GM18858 (cell line): Measurements from ENCODE around the gene PRDM15.

ENCODE experiments used
- ATAC-seq: cut with Tn5 transposase; IDR thresholded peaks from one replicate; pipeline ENCODE4 v1.9.1; 2021; ENCODE audit not compliant: unreplicated experiment

PRDM15 gene

DNA sequence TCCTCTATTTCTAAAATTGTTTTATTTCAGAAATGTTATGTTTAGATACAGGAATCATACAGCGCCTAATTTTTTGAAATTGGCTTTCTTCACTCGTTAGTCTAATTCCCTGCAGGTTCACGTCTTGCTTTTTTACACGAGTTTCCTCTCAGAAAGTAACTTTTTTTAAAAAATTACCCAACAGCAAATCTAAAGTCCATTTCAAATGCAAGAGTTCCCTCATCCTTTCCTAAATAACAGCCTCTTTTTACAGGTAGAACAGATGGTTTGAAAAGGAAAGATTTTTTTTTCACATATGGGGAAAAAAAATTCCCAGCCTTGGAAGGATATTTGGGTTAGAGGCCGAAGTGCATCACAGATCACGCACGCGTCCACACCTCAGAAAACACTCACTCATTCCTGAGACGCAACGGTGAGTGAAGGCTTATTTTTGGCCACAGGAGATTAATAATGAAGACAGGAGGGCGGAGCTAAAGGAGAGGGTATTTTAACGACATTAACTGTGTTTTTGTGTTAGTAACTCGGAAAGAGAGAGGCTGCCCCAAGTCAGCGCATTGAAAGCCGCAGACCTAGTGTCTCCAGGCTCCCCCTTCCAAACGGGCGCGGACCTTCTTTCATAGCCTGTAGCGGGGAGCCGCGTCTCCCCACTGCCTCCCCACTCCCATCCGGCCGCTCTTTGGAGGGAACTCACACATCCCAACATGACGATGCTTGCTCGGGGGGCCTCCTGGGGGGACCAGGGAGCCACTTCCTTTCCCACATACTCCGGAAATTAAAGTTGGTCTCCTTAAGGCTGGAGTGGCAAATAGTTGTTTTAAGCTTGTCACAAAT lies 111.3 kb downstream of the PRDM15 start:
- ATAC-seq: no peak

DNA sequence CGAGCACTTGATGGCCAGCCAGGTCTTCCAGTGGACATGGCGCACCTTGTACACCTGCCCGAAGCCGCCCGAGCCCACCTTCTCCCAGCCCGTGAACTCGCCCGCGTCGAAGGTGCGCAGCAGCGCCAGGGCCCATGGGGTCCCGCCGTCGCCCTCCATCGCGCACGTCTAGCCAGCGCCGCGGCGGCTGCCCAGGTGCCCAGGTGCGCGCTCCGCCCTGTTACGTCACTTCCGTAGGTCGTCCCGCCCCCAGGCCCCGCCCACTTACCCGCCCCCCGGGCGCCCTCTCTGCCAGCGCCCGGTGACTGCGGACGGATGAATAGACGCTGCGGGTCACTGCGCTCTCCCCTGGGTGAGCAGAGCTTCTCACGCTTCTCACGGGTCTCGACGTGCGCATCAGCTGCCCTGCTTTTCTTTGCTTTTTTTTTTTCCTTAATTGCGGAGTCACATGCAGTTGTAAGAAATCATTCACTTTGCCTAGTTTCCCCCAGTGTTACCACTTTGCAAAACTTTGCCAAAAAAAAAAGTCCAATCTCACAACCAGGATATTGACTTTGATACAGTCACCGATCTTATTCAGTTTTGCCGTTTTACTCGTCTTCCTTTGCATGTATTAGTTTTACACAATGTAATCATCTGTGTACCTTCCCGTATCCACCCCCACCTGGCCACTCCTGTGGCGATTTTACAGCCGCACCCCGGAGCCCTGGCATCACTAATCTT lies 112.1 kb downstream of the PRDM15 start, which contains the start of gene RIPK4:
RIPK4 (minus strand) TSS at position 170 of the 723 bp plus-strand sequence; CDS start at position 159, 11 bp downstream.
- no peak for ATAC-seq

DNA sequence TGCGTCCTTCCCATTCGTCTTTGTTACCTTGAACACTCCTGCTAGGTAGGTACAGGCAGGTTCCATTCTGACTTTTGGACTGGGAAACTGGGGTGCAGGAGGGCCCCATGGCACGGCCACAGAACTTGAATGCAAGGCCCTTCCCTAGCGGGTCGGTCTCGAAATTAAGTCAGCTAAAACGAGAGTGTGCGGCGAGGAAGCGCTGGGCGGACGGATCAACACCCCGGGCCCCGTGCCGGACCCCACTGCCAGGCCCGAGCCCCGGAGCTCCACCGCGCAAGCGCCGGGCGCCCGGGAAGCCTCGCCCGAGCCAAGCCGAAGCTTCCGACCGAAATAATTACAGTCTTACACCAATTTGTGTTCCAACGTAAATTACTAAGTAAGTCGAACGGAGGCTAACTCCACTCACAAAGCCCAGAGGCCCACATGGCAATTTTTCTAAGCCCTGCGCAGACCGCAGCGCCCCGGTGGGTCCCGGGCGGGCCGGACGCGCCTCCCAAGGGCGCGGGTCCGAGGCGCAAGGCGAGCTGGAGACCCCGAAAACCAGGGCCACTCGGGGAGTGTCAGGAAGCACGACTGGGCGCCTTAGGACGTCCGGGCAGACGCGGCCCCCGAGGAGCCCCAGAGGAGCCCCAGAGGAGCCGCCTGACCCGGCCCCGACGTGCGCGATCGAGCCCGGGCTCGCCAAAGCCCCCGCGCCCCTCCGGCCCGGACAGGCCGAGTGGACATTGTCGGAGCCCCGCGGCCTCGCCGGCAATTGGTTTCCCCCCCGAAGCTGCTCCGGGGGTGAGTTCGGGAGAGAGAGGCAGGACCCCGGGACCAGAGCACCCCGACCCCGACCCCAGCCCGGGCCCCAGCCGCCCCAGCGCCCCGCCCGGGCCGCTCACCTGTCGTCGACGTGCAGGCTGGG lies 112.9 kb downstream of the PRDM15 start:
- ATAC-seq: no peak

DNA sequence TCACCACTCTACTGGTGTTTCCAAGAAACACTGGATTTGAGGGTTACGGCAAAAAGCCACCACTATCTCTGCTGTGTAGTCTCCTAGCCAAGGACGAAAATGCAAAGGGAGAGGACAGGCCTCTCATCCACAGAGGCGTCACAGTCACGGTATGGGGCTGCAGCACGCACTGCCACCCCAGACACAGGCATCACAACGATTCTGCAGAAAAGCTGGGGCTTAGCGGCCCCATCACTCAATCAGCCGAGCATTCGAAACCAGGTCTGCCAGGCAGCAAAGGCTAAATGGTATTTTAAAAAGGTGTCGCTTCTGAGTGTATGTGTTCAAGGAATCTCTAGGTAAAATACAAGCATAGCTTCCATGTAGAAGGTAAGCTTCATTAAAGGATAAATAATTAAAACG lies 113.7 kb downstream of the PRDM15 start:
- no peak for ATAC-seq

DNA sequence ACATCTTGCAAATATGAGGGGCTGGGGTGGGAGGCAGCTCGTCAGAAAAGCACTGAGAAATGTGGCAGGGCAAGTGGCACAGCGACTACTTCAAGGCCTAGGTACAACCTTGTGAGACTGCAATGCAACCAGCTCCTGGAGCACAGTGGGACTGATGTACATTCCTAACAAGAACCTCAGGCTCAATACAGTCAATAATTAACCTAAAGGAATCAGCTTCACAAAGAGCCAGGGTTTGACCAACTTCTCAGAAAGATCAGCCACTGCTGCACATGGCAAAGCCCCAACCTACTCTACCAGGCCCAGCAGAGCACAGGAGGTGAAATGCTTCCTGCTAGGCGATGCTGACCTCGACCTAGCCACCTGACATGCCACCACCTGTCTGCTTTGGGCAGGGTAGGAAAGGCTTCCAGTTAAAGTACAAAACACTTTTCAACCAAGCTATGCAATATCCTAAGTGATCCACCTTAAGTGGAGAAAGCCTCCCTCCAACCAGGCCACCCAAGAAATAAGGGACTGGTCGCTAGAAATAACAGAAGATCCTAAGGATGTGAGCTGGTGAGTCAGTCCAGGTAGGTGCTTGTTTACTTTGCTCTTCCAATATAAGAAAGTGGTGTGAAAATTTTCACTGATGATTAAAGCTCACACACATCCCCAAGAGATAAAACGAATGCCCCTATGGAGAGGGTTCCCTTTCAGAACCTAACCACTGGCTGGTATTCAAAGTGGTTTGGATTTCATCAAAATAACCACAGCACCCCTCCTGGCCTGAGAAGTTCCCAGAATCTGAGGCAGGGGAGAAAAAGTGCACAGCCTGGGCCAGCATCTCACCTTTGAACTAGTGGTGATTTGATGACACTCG lies 114.4 kb downstream of the PRDM15 start:
- no peak for ATAC-seq

DNA sequence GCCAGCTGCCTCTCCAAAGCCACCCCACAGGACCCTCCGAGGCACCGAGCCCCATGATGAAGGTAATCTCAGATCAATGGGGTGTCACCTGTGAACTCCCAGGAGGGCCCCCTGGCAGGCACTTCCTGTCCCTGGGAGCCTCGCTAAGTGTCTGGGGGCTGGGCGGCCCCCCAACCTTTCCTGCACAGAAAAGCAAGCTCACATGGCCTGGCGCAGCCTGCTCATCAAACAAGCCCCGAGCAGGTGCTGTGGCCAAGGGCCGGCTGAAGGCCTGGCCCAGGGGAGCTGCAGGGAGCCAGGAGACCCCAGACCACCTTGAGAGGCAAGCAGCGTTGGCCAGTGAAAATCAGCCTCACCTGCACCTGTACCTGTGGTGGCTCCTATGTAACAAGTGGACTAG lies 115.1 kb downstream of the PRDM15 start:
- no peak for ATAC-seq

DNA sequence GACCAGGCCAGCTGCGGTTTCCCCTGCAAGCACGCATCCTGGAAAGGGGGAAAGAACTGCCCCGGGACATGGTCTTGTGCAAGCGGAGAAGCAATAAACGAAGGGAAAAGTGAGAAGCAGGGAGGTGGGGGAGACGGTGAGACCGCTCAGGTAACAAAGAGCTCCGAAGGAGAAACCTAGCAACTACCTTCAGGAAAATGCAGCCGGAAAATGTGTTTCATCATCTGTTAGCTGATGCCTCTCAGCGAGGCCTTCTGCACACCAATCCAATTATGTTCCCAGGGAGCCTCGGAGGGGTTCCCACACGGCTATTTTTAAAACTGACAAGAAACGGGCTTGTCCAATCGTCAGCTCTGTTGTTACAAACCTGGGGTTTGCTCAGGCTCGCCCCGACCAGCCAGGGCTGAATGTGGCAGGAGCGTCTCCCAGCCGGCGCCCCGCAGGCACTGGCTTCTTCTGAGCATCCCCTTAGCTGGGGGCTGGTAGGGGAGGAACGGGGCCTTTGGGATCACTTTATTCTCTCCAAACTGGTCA lies 115.7 kb downstream of the PRDM15 start:
- ATAC-seq: no peak

DNA sequence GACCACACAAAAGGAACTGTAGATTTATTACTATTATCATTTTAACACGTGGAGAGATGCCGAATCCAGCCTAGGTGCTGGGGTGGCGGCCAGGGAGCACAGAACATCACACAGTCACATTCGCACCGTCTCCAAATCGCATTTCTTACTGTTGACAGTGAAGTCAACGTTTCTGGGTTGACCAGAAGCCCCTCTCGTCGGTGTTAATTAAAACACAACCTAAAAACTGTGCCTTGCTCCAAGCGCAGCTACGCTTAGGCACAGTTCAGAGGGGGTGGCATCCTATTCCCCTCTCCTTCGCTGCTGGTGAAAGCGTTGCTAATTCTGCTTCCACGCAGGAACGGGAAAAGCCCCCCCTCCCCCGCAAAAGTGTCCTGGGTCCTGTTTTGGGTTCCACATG lies 116.4 kb downstream of the PRDM15 start:
- ATAC-seq: no peak

DNA sequence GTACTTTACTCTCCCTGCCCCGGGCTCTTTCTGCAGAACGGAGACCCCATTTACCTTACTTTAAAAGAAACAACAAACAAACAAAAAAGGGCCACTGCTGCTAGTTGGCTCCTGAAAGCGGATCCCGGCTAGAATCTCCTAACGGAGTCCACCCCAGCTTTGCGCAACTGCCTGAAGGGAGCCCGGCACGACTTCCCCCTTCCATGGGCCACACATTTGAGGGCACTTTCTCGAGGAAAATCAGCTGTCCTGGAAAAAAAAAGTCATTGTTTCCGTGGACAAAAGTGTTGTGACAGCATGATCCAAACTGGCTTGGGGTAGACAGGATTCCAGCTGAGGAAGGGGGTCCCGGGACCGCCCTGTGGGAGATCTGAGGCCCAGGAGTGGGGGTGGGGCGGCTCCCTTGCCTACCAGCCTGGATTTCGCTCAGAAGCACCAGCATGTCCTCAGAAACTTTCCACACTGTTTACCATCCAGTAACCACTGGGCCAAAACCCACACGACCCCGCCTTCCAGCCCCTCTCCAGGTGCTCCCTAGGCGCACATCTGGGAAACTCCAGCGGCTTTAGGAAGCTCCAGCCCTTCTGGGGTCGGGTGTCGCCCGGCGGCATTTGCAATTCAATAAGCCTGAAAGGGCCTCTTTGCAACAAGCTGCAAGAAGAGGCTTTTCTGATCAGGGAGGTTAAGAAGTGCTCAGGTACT lies 117.1 kb downstream of the PRDM15 start:
- no peak for ATAC-seq

DNA sequence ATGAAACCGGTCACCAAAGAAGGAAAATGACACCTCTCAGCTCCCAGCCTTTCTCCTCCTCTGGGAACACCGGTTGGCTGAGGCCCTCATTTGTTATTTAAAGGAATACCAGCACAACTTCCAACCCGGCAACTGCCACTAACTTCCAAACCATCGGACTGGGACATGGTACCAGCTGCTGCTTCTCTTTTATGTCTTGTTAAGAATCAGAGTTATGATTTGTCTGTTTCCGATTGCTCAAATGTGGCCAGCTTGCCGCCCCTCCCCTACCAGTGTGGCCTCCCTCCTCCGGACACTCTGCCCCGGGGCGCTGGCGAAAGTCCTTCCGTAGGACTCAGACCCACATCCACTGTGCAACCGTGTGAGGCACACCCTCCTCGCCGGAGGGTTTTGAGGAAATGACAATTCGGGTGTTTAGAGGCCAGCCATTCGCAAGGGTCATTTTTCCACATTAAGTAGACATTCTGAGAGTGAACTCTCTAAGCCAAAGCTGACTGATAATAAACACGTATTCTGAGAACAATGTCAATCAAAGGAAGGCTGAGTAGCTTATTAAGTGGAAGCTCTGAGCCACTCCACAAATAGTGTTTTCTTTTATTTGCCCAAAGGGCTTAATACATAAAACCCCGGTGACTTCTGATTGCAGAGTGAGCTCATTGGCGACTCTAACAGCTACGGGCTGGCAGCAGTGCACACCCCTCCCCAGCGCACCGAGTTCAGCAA lies 117.8 kb downstream of the PRDM15 start:
- no peak for ATAC-seq

DNA sequence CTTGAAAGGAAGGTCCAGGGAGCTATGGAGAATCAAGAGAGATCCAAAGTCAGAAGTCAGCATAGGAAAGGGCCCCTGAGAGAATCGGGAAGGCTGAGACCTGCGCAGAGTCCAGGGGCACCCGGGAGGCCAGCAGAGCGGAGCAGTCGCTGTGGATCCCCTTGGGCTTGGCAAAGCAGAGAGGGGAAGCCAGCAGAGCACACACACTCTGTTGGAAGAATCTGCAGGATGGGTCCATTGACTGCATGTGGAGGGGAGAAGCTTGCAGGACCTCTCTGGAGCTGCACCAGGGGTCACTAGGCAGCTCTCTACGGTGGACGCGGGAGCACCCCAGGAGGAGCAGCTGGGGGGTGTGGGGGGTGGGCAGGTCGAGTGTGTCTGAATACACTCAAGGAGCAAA lies 118.7 kb downstream of the PRDM15 start:
- no peak for ATAC-seq

DNA sequence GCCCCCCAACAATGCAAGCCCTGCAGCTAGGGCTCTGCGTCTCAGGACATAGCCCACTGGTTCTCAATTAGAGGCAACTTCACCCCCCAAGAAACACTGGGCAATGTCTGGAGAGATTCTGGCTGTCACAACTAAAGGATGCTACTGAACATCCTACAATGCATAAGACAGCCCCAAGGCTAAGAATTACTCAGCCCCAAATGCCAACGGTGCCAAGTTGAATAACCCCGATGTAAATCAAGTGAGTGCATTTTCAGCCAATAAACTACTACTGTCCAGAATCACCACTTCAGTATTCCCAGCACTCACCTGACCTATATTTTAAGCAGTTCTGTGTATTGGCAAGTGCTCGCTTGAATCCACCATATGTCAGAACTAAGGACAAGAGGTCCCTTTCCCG lies 119.2 kb downstream of the PRDM15 start:
- no peak for ATAC-seq

DNA sequence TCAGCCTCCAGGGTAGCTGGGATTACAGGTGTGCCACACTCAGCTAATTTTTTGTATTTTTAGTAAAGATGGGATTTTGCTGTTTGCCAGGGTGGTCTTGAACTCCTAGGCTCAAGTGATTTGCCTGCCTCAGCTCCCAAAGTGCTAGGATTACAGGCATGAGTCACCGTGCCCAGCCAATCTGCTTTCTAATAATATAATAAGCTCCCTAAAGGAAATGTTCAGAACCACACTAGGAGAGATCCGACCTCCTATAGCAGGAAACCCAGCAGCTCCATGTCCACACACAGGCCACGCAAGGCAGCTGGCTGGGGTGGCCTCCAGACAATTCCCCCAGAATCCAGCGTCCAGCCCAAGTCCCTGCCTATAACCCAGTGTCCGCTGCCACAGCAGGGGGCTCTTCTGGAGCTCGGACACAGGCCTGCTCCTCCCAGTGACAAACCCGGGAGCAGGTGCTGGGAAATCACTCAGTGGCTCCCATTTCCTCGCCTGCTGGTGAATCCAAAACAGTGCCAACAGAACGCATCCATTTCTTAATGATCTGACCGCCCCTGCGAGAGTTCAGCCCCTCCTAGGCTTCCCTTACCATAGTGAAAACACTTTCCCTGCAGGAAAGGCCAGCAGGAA lies 119.8 kb downstream of the PRDM15 start:
- ATAC-seq: no peak

DNA sequence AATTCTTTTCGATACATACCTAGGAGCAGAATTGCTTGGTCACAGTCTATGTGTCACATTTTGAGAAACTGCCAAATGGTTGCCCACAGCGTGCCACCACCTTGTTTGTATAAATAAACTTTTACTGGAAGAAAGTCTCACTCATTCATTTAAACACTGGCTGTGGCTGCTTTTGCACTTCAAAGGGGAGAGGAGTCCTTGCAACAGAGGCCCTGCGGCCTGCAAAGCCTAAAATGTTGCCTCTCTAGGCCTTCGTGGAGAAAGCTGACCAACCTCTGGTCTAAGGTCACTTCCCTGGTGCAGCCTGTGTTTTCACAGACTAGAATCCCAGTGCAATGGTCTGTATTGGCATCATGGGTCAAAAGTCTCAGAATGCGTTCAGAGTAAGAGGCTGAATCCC lies 120.6 kb downstream of the PRDM15 start:
- no peak for ATAC-seq

DNA sequence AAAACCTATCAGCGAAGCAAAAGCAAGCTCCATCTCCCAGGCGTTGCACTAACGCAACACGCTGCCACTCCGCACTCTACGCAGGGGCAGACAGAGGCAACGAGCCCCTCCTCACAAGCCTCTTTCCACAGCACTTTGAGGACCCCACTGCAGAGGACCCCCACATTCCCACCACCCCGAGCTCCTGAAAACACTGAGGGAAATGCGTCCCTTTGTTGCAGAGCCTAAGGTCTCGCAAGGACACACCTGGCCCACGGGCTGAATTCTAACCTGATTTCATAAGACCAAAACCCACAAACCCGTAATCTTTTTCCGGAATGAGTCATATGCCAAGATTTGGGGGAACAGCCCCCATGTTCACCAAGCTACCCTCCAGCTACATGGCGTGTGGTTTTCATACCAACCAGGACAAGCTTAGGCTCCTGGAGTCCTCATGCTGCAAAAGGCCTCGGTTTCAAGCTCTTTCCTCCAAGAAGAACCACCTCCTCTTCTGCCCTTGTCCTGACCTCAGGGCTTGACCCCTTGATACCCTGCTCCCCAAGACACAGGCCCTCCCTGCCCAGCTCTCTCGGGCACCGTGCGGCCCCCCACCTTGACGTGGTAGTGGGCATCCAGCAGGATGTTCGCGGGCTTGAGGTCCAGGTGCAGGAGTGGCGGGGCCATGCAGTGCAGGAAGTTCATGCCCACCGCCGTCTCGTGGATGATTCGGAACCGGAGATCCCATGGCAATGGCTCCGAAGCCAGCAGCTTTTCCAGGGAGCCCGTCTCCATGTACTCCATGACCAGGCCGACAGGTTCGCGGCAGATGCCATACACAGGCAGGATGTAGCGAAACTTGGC lies 123.0 kb downstream of the PRDM15 start:
- ATAC-seq: no peak

DNA sequence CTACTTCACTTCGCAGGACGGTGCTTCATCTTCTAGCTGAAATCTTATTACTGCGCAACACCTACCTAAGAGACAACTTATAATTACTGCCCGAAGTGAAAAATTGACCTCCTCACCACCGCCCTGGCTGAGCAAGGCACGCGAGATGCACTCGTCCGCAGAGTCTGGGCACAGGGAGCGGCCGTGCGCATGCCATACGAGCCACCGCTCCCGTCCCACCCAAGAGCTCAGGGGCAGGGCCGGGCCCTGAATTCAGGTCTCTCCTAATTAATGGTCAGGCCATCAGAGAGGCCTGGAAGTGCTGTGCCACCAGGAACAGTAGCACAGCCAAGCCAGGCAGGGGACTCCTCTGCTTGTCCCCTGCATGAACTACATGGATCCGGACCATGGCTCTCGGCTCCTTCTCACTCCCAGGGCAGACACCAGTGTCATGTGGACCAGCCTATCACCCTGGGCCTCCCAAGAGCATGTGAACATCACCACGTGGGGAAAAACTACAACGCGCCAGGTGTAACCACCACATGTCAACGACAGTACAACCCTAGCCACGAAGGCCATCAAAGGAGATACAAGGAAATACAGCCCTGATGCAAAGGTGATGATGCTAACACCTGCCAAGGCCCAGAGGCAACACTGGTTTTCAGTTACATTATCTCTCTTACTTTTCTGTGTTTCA lies 123.7 kb downstream of the PRDM15 start:
- no peak for ATAC-seq

DNA sequence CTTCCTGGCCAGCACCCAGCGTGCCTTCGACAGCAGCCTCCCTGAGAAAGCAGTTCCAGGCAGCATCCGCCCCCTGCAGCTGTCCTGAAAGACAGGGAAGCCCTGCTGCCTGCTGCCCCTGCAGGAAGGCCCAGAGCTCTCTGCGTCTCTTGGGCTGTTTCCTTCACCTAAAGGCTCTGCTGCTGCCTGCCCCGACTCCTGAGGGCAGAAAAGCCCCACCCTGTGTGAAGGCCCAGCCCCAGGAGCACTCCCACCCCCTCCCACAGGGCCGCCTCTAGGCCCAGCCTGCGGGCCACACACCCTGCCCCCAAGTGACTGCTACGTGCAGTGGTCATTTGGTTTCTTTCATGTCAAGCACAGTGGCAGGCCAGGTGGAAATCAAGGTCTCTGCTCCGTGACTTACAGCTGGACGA lies 124.7 kb downstream of the PRDM15 start:
- ATAC-seq: no peak
